HEK293 (cell line): ENCODE measurements around the gene R3HDM1.

Source experiments
- CTCF ChIA-PET: fragments of 350-600 bp; formaldehyde crosslinking; extraction: SDS; loops from one replicate; lab custom pipeline; 2021; ENCODE audit warnings: antibody characterized with exemption; lab: Yijun Ruan, JAX
- POLR2A ChIA-PET: fragments of 300-600 bp; formaldehyde crosslinking; extraction: SDS; loops from one replicate; lab custom pipeline; 2020; ENCODE audit warnings: antibody characterized with exemption, inconsistent platforms; lab: Yijun Ruan, JAX
- H3K27ac ChIP-seq: fragments of 200-500 bp; sonication (Bioruptor generic); 2 replicates; pipeline ENCODE4 v1.5.1; 2014; ENCODE audit warnings: low read depth, low read length, control low read depth, inconsistent platforms; ENCODE audit errors: extremely low read depth
- H3K36me3 ChIP-seq, 2 experiments: fragments of 200-500 bp in 1 of 2; sonication (Bioruptor generic) in 1 of 2; 1 replicate in 1 of 2; 2 replicates in 1 of 2; pipeline ENCODE4 v1.5.1; 2014 to 2017; ENCODE audit warnings: inconsistent platforms in 2 of 2, low read length in 2 of 2; ENCODE audit not compliant: control insufficient read depth in 2 of 2, insufficient read depth in 1 of 2
- H3K4me1 ChIP-seq: fragments of 200-500 bp; sonication (Bioruptor generic); 2 replicates; pipeline ENCODE4 v1.5.1; 2014; ENCODE audit warnings: mild to moderate bottlenecking, low read length, inconsistent platforms; ENCODE audit not compliant: control insufficient read depth, insufficient read depth
- H3K4me3 ChIP-seq: 2 replicates; pipeline ENCODE4 v1.5.1; 2011; ENCODE audit warnings: low read depth, mild to moderate bottlenecking, control low read depth, low read length, moderate library complexity
- H3K9me3 ChIP-seq: fragments of 200-500 bp; sonication (Bioruptor generic); 2 replicates; pipeline ENCODE4 v1.5.1; 2014; ENCODE audit warnings: low read depth, low read length, inconsistent platforms; ENCODE audit not compliant: control insufficient read depth, insufficient read depth
- GLI4 ChIP-seq: fragments of 450-650 bp; formaldehyde crosslinking; IDR thresholded peaks from 2 replicates; pipeline ENCODE4 v1.5.1; 2016; ENCODE audit warnings: missing biosample characterization, missing genetic modification characterization
- HOXC10 ChIP-seq: sonication (generic); formaldehyde crosslinking; IDR thresholded peaks from 2 replicates; pipeline ENCODE4 v1.8.1; 2023; ENCODE audit warnings: mild to moderate bottlenecking, missing genetic modification reagents
- OVOL3 ChIP-seq: fragments of 450-650 bp; formaldehyde crosslinking; IDR thresholded peaks from 2 replicates; pipeline ENCODE4 v1.5.1; 2016; ENCODE audit warnings: missing biosample characterization, missing genetic modification characterization
- WT1 ChIP-seq: fragments of 450-650 bp; formaldehyde crosslinking; IDR thresholded peaks from 2 replicates; pipeline ENCODE4 v1.5.1; 2016; ENCODE audit warnings: missing biosample characterization, missing genetic modification characterization
- ZBTB20 ChIP-seq: fragments of 450-650 bp; formaldehyde crosslinking; IDR thresholded peaks from 2 replicates; pipeline ENCODE4 v1.5.1; 2016; ENCODE audit warnings: missing biosample characterization, missing genetic modification characterization
- ZFHX2 ChIP-seq: fragments of 450-650 bp; formaldehyde crosslinking; conservative IDR thresholded peaks from 2 replicates; pipeline ENCODE4 v1.5.1; 2016; ENCODE audit warnings: missing biosample characterization, missing genetic modification characterization
- ZIC2 ChIP-seq: fragments of 450-650 bp; formaldehyde crosslinking; IDR thresholded peaks from 2 replicates; pipeline ENCODE4 v1.5.1; 2016; ENCODE audit warnings: missing biosample characterization, missing genetic modification characterization
- ZNF155 ChIP-seq: fragments of 450-650 bp; formaldehyde crosslinking; IDR thresholded peaks from 2 replicates; pipeline ENCODE4 v1.5.1; 2016; ENCODE audit warnings: missing biosample characterization, missing genetic modification characterization
- ZNF214 ChIP-seq: fragments of 450-650 bp; formaldehyde crosslinking; IDR thresholded peaks from 2 replicates; pipeline ENCODE4 v1.5.1; 2017; ENCODE audit warnings: missing biosample characterization, mild to moderate bottlenecking, missing genetic modification characterization, borderline replicate concordance
- ZNF221 ChIP-seq: fragments of 450-650 bp; formaldehyde crosslinking; IDR thresholded peaks from 2 replicates; pipeline ENCODE4 v1.5.1; 2017; ENCODE audit warnings: missing biosample characterization, missing genetic modification characterization, borderline replicate concordance
- ZNF248 ChIP-seq: fragments of 450-650 bp; formaldehyde crosslinking; IDR thresholded peaks from 2 replicates; pipeline ENCODE4 v1.5.1; 2017; ENCODE audit warnings: missing biosample characterization, missing genetic modification characterization
- ZNF26 ChIP-seq: fragments of 450-650 bp; formaldehyde crosslinking; IDR thresholded peaks from 2 replicates; pipeline ENCODE4 v1.5.1; 2016; ENCODE audit warnings: missing biosample characterization, missing genetic modification characterization
- ZNF274 ChIP-seq, 2 experiments: fragments of 200-500 bp in 1 of 2; fragments of 450-650 bp in 1 of 2; sonication (Bioruptor generic) in 1 of 2; formaldehyde crosslinking in 1 of 2; IDR thresholded peaks; 2 replicates each; pipeline versions ENCODE4 v1.5.1 to v1.6.1; 2014 to 2016; ENCODE audit warnings: borderline replicate concordance in 1 of 2, inconsistent platforms in 1 of 2, low read length in 1 of 2, missing biosample characterization in 1 of 2, missing genetic modification characterization in 1 of 2
- ZNF366 ChIP-seq: fragments of 450-650 bp; formaldehyde crosslinking; conservative IDR thresholded peaks from 2 replicates; pipeline ENCODE4 v1.5.1; 2016; ENCODE audit warnings: missing biosample characterization, missing genetic modification characterization
- ZNF391 ChIP-seq: fragments of 450-650 bp; formaldehyde crosslinking; IDR thresholded peaks from 2 replicates; pipeline ENCODE4 v1.5.1; 2016; ENCODE audit warnings: low read depth, missing biosample characterization, missing genetic modification characterization, borderline replicate concordance
- ZNF394 ChIP-seq: fragments of 450-650 bp; formaldehyde crosslinking; IDR thresholded peaks from 2 replicates; pipeline ENCODE4 v1.5.1; 2016; ENCODE audit warnings: missing biosample characterization, missing genetic modification characterization, mild to moderate bottlenecking, moderate library complexity, borderline replicate concordance
- ZNF473 ChIP-seq: fragments of 450-650 bp; formaldehyde crosslinking; IDR thresholded peaks from 2 replicates; pipeline ENCODE4 v1.5.1; 2017; ENCODE audit warnings: missing biosample characterization, missing genetic modification characterization
- ZNF548 ChIP-seq: fragments of 450-650 bp; formaldehyde crosslinking; IDR thresholded peaks from 2 replicates; pipeline ENCODE4 v1.5.1; 2016; ENCODE audit warnings: missing biosample characterization, missing genetic modification characterization
- ZNF549 ChIP-seq: fragments of 450-650 bp; IDR thresholded peaks from 2 replicates; pipeline ENCODE4 v1.5.1; 2018; ENCODE audit warnings: missing biosample characterization, missing genetic modification characterization, mild to moderate bottlenecking, inconsistent platforms, moderate library complexity
- ZNF626 ChIP-seq: fragments of 450-650 bp; sonication (Bioruptor Pico); formaldehyde crosslinking; IDR thresholded peaks from 2 replicates; pipeline ENCODE4 v1.5.1; 2018; ENCODE audit warnings: missing biosample characterization, missing genetic modification characterization, inconsistent platforms
- ZNF747 ChIP-seq: fragments of 450-650 bp; formaldehyde crosslinking; IDR thresholded peaks from 2 replicates; pipeline ENCODE4 v1.5.1; 2016; ENCODE audit warnings: missing biosample characterization, missing genetic modification characterization
- ZNF785 ChIP-seq: fragments of 450-650 bp; formaldehyde crosslinking; IDR thresholded peaks from 2 replicates; pipeline ENCODE4 v1.5.1; 2016; ENCODE audit warnings: missing biosample characterization, missing genetic modification characterization
- ZNF791 ChIP-seq: fragments of 450-650 bp; formaldehyde crosslinking; IDR thresholded peaks from 2 replicates; pipeline ENCODE4 v1.5.1; 2016; ENCODE audit warnings: missing biosample characterization, missing genetic modification characterization
- ZNF843 ChIP-seq: fragments of 450-650 bp; formaldehyde crosslinking; IDR thresholded peaks from 2 replicates; pipeline ENCODE4 v1.5.1; 2016; ENCODE audit warnings: missing biosample characterization, missing genetic modification characterization

Gene R3HDM1

GRCh38 chr2:135557530-135557929, 26.2 kb downstream of the R3HDM1 start (continued):
- no peak for TF ChIP-seq ZIC2 (tag by site-specific recombination)
- no peak for TF ChIP-seq OVOL3 (tag by site-specific recombination)
- TF ChIP-seq ZBTB20, result no peak
- TF ChIP-seq ZNF221 (tag by site-specific recombination), result no peak

- TF ChIP-seq ZNF626 (tag by site-specific recombination), result no peak
- no peak for TF ChIP-seq ZNF747 (tag by site-specific recombination)
- TF ChIP-seq ZNF26, result no peak
- TF ChIP-seq ZNF391 (tag by site-specific recombination), result no peak
- no peak for TF ChIP-seq ZNF473 (tag by site-specific recombination)
- no peak for TF ChIP-seq ZNF248
- no peak for TF ChIP-seq ZNF843
- no peak for TF ChIP-seq ZNF366 (tag by site-specific recombination)
- TF ChIP-seq HOXC10, result no peak
- TF ChIP-seq ZNF548, result no peak
- TF ChIP-seq ZNF274 (IDR thresholded peaks at IDR 0.05; ENCODE audit: low read length), result no peak
- TF ChIP-seq ZNF274 (tag by site-specific recombination; IDR thresholded peaks at IDR 0.05; ENCODE audit: borderline replicate concordance), result no peak
- TF ChIP-seq, all 188 proteins: peak for 0
- POLR2A ChIA-PET, result no interaction called here
- CTCF ChIA-PET, result interaction anchor here (0.7 kb wide), 1 partner anchor 31 kb away, joined by 5 read pairs; the partner anchor contains the start of gene R3HDM1
- no peaks in the 10 kb centered on the region for H3K36me3 ChIP-seq
- H3K4me3 ChIP-seq, result no peak overlapping the region
- no peak overlapping the region for H3K27ac ChIP-seq
- H3K4me1 ChIP-seq, result no peaks in the 10 kb centered on the region
- H3K9me3 ChIP-seq, result no peaks in the 10 kb centered on the region
These were observed 30.6 kb downstream of the R3HDM1 start for GRCh38 chr2:135561925-135562324.

GRCh38 chr2:135563793-135564192, 32.5 kb downstream of the R3HDM1 start:
- no peak for TF ChIP-seq GLI4
- no peak for TF ChIP-seq ZNF785 (tag by site-specific recombination)
- no peak for TF ChIP-seq ZNF394 (tag by site-specific recombination)
- TF ChIP-seq WT1 (tag by site-specific recombination), result 0 out of 2 replicates have a peak, but pooled peaks have one; percentile 33
- TF ChIP-seq ZNF549, result no peak
- no peak for TF ChIP-seq ZFHX2 (tag by site-specific recombination)
- no peak for TF ChIP-seq ZNF791
- no peak for TF ChIP-seq ZNF155 (tag by site-specific recombination)
- no peak for TF ChIP-seq ZNF214 (tag by site-specific recombination)
- peaks cover 0 to 3% of the 10 kb centered on the region in 2 experiments; a peak in 2 of 3 replicates for H3K36me3 ChIP-seq
- no peaks in the 10 kb centered on the region for H3K4me1 ChIP-seq
- H3K9me3 ChIP-seq, result no peaks in the 10 kb centered on the region
- no peak overlapping the region for H3K4me3 ChIP-seq
- no peak overlapping the region for H3K27ac ChIP-seq
- ChIA-PET POLR2A (no interaction called here), CTCF (interaction anchor here (1.0 kb wide), 1 partner anchor 9 kb away, joined by 5 read pairs; no protein-coding TSS in a partner anchor)
